HG03139 (cell line): ENCODE data around the gene BNC2.

ENCODE experiments used
- ATAC-seq: cut with Tn5 transposase; IDR thresholded peaks from one replicate; pipeline ENCODE4 v1.9.1; 2021; ENCODE audit not compliant: unreplicated experiment

Gene BNC2

DNA sequence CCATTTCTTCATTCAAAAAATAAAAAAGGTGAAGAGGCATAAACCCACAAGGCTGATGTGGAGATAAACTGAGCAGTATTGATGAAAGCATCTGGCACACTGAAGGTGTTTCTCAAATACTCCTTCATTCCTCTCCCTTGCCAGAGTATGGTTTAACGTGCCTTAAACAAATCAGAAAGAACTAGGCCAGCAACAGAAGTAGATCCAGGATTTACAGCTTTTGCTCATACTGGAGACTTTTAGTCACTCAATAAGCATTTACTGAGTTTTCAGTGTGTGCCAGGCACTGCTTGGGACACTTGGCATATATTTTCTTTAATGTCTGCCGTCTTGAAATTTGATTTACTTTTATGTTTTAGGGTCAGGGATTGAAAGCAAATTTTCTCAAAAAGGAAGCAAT lies 53.0 kb downstream of the BNC2 start:
- no peak for ATAC-seq

DNA sequence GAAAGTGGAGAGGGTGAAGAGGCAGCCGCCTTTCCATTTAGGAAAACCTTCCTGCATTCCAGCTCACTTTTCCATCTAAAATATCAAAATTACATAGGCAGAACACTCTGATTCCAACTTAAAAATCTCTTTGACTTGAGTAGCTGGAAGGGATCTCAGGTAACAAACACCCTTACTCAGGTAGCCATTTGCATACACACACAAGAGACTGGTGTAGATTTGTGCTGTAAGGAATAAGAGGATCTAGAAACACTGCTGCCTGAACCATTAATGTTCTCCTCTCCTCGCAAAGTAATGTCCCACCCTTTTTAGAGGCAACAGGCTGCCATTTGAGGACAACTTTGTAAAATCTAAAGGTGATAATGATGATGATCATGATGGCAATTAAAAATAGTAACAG lies 53.5 kb downstream of the BNC2 start:
- no peak for ATAC-seq

DNA sequence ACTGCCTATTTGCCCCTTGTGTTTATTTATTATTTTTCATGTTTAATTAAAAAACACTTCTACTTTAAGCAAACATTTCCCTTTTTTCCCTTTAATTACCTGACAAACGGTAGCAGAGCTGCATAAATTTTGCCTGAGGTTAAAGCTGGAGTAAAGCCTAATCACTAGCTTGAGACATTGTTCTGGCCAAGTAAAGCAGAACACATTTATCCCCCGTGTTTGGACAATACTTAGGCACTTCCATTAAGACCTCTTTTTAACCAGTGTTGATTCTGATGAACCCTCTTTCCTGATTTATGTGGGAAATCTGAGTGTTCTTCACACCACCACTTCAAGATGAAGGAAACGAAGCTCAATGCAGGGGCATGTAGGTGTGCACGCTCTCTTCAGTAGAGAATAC lies 54.5 kb downstream of the BNC2 start:
- no peak for ATAC-seq

DNA sequence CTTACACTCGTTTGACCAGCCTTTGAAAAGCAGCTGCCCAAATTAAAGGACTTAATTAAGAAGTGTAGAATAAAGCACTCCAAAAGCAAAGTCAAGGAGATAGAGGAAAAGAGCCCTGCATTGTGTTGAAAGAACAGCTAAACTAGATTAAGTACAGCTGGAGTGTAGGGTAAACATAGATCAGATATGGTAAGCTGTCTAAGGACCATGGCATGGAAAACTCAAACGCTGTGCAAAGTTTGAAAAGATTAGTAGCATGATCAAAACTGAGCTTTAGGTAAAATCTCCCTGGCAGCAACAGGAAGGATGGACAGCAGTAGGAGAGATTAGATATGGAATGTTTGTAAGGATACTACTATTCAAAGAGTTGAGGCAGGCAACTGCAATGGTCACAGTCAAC lies 55.4 kb downstream of the BNC2 start:
- no peak for ATAC-seq

DNA sequence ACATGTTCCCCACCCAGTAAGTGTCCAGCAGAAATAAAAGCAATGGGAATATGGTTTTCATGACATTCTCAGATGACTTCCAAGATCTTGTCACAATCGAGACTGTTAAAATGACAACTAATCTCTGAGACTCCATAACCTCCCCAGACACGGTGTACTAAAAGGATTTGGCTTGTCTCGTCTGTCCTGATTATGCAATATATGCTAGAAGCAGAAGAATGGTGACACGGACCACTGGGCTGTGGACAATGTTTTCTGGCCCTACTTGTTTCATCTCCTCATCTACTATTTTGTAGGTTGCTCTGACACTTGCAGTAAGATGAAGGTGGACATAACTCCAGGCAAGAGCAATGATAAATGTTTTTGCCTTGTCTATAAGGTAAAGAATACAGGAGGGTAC lies 56.6 kb downstream of the BNC2 start:
- ATAC-seq, result no peak

- no peak for ATAC-seq
Observed at GRCh38 chr9:16811987-16812685, 58.3 kb downstream of the BNC2 start.

DNA sequence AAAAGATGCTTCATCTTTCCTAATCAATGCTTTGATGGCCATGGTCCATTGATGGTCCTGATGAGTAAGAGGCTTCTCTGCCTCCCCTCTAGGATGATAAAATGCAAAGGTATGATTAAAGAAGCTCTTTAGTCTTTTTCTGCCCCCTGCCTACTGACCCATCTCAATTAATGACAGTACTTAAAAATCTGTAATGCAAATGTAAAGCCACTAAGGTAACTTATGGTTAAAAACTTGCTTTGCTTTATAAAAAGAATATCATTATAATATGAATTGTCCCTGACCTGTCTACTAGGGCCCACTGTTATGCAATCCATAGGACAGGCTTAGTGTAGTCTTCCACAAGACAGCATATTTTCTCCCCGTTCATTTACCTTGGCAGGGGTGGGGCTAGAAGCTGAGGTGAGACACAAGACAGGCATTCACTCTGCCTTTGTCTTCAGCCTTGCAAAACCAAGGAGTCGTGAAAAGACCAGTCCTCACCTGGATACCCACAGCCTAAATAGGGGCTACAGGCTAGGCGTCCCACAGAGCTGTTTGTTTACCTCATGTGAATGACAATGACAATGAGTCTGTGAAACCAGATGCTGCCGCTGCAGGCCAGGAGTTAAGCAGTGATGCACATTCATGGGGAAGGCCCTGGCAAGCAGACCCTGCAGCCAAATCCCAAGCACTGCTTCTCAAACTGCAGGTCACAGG lies 60.4 kb downstream of the BNC2 start:
- ATAC-seq, result no peak

GRCh38 chr9:16806674-16807073 lies 63.8 kb downstream of the BNC2 start:
- no peak for ATAC-seq

DNA sequence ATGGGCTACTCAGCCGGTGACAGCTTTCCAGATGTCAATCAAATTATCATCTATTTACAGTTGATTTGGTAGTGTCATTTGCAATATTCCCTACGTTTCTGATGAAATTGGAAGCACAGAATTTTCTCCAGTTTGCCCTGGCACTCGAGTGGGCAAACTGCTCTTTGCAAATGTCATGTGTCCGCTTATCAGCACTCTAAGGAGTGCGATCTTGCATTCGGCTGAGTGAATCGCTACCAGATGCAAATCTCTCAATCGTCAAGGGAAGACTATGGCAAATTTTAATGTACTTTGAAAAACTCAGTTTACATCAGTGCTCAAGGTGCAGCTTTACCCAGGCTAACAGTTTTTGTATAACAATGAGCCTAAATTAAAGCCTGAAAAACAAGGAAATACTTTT lies 66.8 kb downstream of the BNC2 start:
- ATAC-seq, result no peak

- no peak for ATAC-seq
Observed at GRCh38 chr9:16801871-16802466, 68.5 kb downstream of the BNC2 start.

- no peak for ATAC-seq
Observed at GRCh38 chr9:16796304-16796825, 74.1 kb downstream of the BNC2 start.

DNA sequence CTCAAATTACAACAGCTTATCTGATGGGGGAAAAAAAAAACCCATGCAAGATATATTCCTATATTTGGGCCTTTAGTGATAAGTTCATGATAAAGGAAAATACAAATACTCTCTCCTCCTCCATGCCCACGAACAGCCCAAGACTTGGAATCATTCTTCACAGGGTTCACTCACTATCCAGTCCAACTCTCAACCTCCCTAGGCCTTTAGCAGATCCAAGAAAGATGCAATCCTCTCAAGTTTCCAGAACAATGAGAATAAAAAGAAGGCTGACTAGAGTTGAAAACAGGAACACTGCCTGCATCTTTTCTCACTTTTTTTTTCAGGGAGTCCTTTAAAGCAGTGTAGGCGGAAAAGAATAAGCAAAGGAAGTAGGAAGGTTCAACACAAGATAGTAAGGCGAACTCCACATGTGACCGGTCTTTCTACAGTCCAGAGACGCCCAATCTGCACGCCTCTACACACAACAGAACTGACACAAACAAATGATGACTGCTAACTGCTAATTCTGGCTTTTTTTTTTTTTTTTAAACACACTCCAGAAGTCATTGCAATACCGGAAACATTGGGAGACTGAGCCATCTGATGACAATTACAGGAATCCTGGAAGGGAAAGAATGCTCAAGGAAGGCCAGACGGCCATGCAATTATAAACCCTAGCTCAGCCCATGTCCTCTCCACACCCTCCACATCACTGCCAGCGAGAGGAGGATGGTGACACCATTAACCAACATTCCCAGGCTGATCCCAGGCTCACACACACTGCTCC lies 75.4 kb downstream of the BNC2 start:
- no peak for ATAC-seq

DNA sequence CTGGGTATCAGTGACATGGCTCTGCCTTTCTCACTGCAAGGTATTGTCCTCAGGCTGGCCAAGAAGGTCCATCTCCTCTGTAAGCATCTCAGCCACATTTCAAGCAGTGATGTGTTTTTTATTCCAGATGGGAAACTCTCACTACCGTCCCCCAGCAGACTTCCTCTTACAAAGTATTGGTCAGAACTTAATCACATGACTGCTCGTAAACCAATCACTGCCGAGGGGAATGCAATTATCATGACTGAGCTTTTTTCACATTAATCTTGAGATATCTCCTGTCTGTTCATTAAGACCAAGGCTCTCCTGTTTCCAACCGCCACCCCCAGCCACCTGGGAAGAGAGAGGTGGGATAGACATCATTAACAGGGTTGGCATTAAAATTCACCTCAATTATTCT lies 76.4 kb downstream of the BNC2 start:
- no peak for ATAC-seq

DNA sequence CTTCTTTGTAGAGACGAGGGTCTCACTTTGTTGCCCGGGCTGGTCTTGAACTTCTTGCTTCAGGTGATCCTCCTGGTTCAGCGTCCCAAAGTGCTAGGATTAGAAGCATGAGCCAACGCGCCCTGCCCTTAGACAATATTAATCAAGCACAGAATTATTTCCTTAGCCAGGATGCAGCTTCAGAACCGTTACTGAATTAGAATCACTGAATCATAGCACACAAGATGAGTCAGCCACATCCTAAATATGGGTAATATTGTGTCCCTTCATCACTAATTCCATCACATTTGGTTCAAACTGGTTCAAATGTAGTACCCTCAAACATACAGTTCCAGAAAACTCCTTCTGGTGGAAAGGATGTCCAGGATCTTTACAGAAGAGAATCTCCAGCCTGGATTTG lies 82.7 kb downstream of the BNC2 start:
- ATAC-seq, result no peak

DNA sequence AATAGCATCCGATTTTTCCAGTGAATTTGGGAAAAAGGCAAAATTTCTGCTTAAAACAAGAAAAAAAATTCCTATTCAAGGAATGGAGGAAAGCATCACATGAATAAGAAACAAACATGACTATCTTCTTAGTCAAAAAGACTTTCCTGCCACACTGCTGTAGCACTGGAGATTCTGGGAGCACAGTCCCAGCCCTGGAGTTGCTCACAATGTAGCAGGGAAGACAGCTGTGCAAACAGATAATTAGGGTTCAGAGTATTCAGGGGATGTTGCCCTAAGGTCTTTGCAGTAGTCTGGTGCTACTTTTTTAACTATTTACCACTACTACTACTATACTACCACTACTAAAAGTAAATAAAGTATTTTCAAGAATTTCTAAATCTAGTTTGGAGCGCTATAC lies 86.5 kb downstream of the BNC2 start:
- no peak for ATAC-seq

DNA sequence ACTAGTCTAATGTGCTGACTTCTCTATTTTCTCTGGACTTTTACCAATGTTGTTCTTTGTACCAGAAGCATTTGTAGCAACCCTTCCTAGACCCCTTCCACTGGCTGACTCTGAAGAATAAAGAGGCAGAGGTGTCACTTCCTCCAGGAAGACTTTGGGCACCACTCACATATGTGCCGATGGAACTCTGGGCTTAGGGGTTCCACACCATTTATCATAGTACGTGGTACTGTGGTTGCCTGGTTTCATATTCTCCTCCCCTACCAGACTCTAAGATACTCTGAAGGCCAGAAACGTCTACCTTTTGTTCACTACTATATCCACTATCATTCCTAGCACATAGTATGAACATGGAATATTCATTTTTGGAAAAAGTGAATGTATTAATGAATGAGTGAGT lies 88.0 kb downstream of the BNC2 start:
- ATAC-seq, result no peak

DNA sequence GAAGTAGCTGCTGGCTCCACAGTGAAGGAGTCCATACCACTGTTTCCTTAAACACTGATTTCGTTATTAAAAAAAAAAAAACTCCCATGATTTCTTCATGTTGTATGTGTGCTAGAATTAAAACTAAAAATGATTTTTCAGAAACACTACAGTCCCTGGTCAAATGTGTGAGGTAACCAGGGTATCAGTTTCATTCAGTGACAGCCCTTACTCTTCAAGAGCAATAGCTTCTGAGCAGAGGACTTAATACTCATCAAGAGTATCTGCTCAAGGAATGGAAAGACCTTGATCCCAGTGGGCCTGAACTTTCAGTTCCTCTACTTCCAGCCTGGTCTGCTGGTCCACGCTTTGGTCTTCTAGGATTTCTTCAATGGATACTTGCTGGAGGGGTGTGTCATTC lies 95.1 kb downstream of the BNC2 start:
- no peak for ATAC-seq

DNA sequence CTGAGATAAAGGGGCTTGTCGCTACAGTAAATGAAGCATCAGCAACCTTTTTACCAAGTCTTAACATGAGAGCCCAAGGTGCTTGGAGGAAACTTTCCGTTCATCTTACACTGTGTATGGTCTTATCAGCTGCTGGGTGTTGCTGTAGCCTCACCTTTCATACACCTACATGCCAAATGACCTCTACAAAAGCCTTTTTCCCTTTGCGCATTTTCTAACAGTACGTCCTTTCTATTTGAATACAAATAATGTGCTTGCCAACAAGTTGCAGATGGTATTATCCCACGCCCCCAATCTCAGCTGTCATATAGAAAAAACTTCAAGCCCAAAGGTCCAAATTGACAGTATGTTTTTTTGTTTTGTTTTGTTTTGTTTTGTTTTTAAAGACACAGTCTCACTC lies 96.9 kb downstream of the BNC2 start:
- no peak for ATAC-seq

DNA sequence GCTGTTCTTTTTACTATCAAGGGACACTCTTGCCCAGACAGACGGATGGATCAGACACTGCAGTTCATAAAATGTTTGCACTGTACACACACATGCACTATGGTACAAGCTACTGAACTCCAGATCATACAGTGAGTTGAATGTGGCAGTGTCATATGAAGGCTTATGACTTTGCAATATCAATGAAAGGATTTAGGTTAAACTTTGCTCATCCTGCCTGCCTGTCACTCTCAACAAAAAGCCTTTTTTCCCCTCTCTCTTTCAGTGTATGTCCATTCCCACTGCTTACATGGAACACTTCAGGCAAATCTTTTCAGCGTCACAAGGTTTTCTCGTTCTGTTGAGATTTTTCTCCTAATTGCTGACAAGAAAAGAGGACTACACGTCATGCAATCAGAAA lies 97.4 kb downstream of the BNC2 start:
- ATAC-seq, result no peak

DNA sequence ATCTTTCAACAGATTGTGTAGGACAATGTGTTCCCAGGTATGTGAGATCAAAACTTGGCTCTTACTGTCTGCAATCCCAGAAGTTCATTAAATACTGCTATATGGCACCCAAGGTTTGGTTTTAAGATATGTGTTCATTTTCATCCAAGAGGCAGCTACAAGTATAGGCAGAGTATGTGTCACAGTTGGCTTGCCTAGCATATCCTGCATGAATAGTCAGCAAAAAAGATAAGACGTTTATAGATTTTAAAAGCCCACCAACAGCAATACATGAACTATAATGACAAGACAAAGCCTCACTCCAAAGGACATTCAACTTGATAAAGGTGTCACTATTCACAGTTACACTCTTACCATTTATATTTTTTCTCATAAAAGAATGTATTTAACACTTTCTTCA lies 99.1 kb downstream of the BNC2 start:
- ATAC-seq, result no peak

DNA sequence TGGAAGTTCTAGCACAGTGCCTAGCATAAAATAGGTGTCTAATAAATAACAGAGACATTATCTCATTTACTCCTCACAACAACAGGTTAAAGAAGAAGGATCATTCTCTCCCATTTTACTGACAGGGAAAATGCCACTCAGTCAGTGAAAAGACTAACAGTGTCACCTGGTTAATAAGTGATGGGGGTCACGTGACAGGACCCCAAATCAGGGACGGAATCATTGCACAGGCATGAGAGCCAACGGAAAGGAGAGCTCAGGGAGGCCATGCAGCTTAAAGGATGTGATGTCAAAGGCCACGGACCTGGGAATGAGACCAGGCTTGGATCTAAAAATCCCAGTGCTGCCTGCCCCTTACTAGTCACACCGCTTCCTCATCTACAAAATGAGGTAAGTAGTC lies 101.2 kb downstream of the BNC2 start:
- no peak for ATAC-seq

GRCh38 chr9:16768816-16769215 lies 101.7 kb downstream of the BNC2 start:
- ATAC-seq, result no peak
